ENCODE measurements around the gene ARMC2. TPM values are rescaled to one million over a fixed set of nuclear protein-coding genes. Genes with fewer than 3 reads are reported as not detected.

ARMC2 gene
- total and polyA plus RNA-seq, 2 donors (not counting 3 experiments of a cell fraction or from before 2014, with no cell fraction given): 1.7 to 3.7 TPM

GRCh38 chr6:109010705-109011102 is 162.5 kb downstream of the ARMC2 start:
- Histone ChIP-seq H3K27ac (ENCODE audit: insufficient read depth, low read depth, low read length) (no peak overlapping the region), H3K9me3 (replicated peaks; ENCODE audit: control insufficient read depth, insufficient read depth, low read length) (no peaks in the 10 kb centered on the region), H4K20me1 (replicated peaks; ENCODE audit: control insufficient read depth, extremely low read depth, insufficient read depth, low read length) (no peaks in the 10 kb centered on the region), H3K9ac (replicated peaks; ENCODE audit: extremely low read depth, insufficient read depth, low read length) (no peak overlapping the region), H3K79me2 (ENCODE audit: control insufficient read depth, insufficient read depth, low read length) (peaks cover 4% of the 10 kb centered on the region), H3K27me3 (ENCODE audit: control insufficient read depth in 2 of 2, insufficient read depth in 2 of 2, low read length in 2 of 2) (no peaks in the 10 kb centered on the region), H3K4me2 (ENCODE audit: insufficient read depth, low read length) (no peak overlapping the region), H3K9me1 (replicated peaks; ENCODE audit: control insufficient read depth, extremely low read depth, insufficient read depth, low read length) (no peaks in the 10 kb centered on the region), H3K36me3 (ENCODE audit: control insufficient read depth in 2 of 2, extremely low read depth in 1 of 2, insufficient read depth in 2 of 2, low read length in 2 of 2) (no peaks in the 10 kb centered on the region), H3K4me1 (ENCODE audit: control insufficient read depth, extremely low read depth, insufficient read depth, low read length) (peaks cover 6% of the 10 kb centered on the region), H3K4me3 (replicated peaks in 1 of 3; ENCODE audit: insufficient read depth in 1 of 3, low read depth in 1 of 3, low read length in 3 of 3) (no peak overlapping the region), H2AFZ (ENCODE audit: low read depth, low read length) (no peak overlapping the region)
- TF ChIP-seq POLR2AphosphoS5 (IDR thresholded peaks at IDR 0.05; ENCODE audit: insufficient read depth, low read depth, low read length) (no peak), MAX (IDR thresholded peaks at IDR 0.05; ENCODE audit: insufficient read depth, insufficient read length) (no peak), MYC (IDR thresholded peaks at IDR 0.05; ENCODE audit: low read depth, low read length) (no peak), EZH2 (IDR thresholded peaks at IDR 0.05; ENCODE audit: borderline replicate concordance, low read depth, low read length, severe bottlenecking) (no peak), CTCF (IDR thresholded peaks at IDR 0.05; ENCODE audit: extremely low read depth in 1 of 2, insufficient read depth in 1 of 2, low read depth in 1 of 2, low read length in 2 of 2) (no peak), GATA2 (IDR thresholded peaks at IDR 0.05; ENCODE audit: insufficient read depth, insufficient read length, low read depth, low read length) (no peak), FOS (IDR thresholded peaks at IDR 0.05; ENCODE audit: borderline replicate concordance, insufficient read depth, low read length) (no peak), POLR2A (IDR thresholded peaks at IDR 0.05; ENCODE audit: low read depth, low read length) (no peak), JUN (IDR thresholded peaks at IDR 0.05; ENCODE audit: borderline replicate concordance, insufficient read depth, insufficient read length, low read depth) (no peak)
- FAIRE-seq (no peak), DNase-seq (ENCODE audit: low read depth, low spot score) (no peak)
- dilution Hi-C loops (cut with MboI; ENCODE audit: extremely low pct_ligation_motif_present, low sequenced_read_pairs): no loop called here
- no TSS peak for BruUV-seq (replicated peaks)
- ChIA-PET POLR2A (no interaction called here), CTCF (interaction anchor here (1.7 kb wide), 1 partner anchor 60 kb away, joined by 4 read pairs; no protein-coding TSS in a partner anchor)
- intact Hi-C loops (cut with micrococcal nuclease): no loop called here
